Measurements from ENCODE around the gene BNC2.

GRCh38 chr9:16371306-16371705 is 499.2 kb downstream of the BNC2 start:
- TF ChIP-seq CTCF (IDR thresholded peaks at IDR 0.05) (no peak), POLR2AphosphoS5 (IDR thresholded peaks at IDR 0.05) (no peak), POLR2A (IDR thresholded peaks at IDR 0.05) (no peak), EP300 (IDR thresholded peaks at IDR 0.05; ENCODE audit: low read depth) (no peak)
